NCI-H345 treated with DMSO at 0.1 percent for 48 hours (cell line): ENCODE measurements around the gene C21orf58.

Experiments used
- DNase-seq: peaks from one replicate; lab custom pipeline; 2025; ENCODE audit not compliant: unreplicated experiment; lab: John Stamatoyannopoulos, UW

The C21orf58 gene

GRCh38 chr21:46297338-46298271 is 26.1 kb downstream of the C21orf58 start:
- no peak for DNase-seq

GRCh38 chr21:46295996-46296752 is 27.5 kb downstream of the C21orf58 start:
- no peak for DNase-seq

GRCh38 chr21:46295177-46295770 is 28.4 kb downstream of the C21orf58 start:
- DNase-seq: no peak

- DNase-seq: no peak
Measured at GRCh38 chr21:46294647-46295176, 29.0 kb downstream of the C21orf58 start.

GRCh38 chr21:46291561-46291960 is 32.1 kb downstream of the C21orf58 start:
- DNase-seq: no peak

GRCh38 chr21:46289655-46290179 is 34.0 kb downstream of the C21orf58 start:
- no peak for DNase-seq

GRCh38 chr21:46287541-46287940 is 36.1 kb downstream of the C21orf58 start:
- DNase-seq: no peak

GRCh38 chr21:46286648-46287002 is 37.0 kb downstream of the C21orf58 start:
- no peak for DNase-seq

GRCh38 chr21:46285761-46286647 is 37.7 kb downstream of the C21orf58 start, which contains the start of gene YBEY:
YBEY (plus strand) TSS chr21:46286342; CDS start chr21:46286914, 572 bp downstream.
- peak; percentile 86 for DNase-seq

GRCh38 chr21:46285206-46285661 is 38.4 kb downstream of the C21orf58 start, which contains the start of gene MCM3AP:
MCM3AP (minus strand) TSS chr21:46285611; CDS start chr21:46285286, 325 bp downstream.
- no peak for DNase-seq

- no peak for DNase-seq
Measured at GRCh38 chr21:46284733-46285132, 38.9 kb downstream of the C21orf58 start.

GRCh38 chr21:46284077-46284644 is 39.5 kb downstream of the C21orf58 start:
- DNase-seq: no peak

- no peak for DNase-seq
Measured at GRCh38 chr21:46274797-46275390, 48.8 kb downstream of the C21orf58 start.

GRCh38 chr21:46273341-46273740 is 50.3 kb downstream of the C21orf58 start:
- no peak for DNase-seq

GRCh38 chr21:46269466-46269865 is 54.2 kb downstream of the C21orf58 start:
- no peak for DNase-seq

GRCh38 chr21:46268371-46268770 is 55.3 kb downstream of the C21orf58 start:
- no peak for DNase-seq

GRCh38 chr21:46266946-46267345 is 56.7 kb downstream of the C21orf58 start:
- no peak for DNase-seq

- DNase-seq: no peak
Measured at GRCh38 chr21:46265736-46266525, 57.7 kb downstream of the C21orf58 start.
